ENCODE measurements around the gene C1orf116. TPM values are rescaled to one million over a fixed set of nuclear protein-coding genes. Genes with fewer than 3 reads are reported as not detected.

Gene C1orf116
- total RNA-seq, 1 experiment from 2014 or later, result 0.09 TPM

GRCh38 chr1:207024202-207025145, 8.1 kb downstream of the C1orf116 start:
- Histone ChIP-seq H3K4me3 (ENCODE audit: low read depth, low read length, poor library complexity, severe bottlenecking) (no peak overlapping the region), H3K4me1 (ENCODE audit: insufficient read depth, low read length, poor library complexity, severe bottlenecking) (no peaks in the 10 kb centered on the region), H3K9me3 (ENCODE audit: low read depth, low read length, poor library complexity, severe bottlenecking) (no peaks in the 10 kb centered on the region), H3K27me3 (replicated peaks; ENCODE audit: insufficient read depth, low read depth, low read length, poor library complexity) (peaks cover 4% of the 10 kb centered on the region), H3K27ac (ENCODE audit: low read depth, low read length, poor library complexity, severe bottlenecking) (no peak overlapping the region), H3K36me3 (ENCODE audit: insufficient read depth, low read length, poor library complexity, severe bottlenecking) (no peaks in the 10 kb centered on the region)
- DNase-seq (ENCODE audit: low spot score), result no peak
- CTCF ChIA-PET, result no interaction called here
- no peak for TF ChIP-seq EZH2 (IDR thresholded peaks at IDR 0.05; ENCODE audit: borderline replicate concordance, low read depth, low read length, poor library complexity, severe bottlenecking)
- TF ChIP-seq, protein P1, sequence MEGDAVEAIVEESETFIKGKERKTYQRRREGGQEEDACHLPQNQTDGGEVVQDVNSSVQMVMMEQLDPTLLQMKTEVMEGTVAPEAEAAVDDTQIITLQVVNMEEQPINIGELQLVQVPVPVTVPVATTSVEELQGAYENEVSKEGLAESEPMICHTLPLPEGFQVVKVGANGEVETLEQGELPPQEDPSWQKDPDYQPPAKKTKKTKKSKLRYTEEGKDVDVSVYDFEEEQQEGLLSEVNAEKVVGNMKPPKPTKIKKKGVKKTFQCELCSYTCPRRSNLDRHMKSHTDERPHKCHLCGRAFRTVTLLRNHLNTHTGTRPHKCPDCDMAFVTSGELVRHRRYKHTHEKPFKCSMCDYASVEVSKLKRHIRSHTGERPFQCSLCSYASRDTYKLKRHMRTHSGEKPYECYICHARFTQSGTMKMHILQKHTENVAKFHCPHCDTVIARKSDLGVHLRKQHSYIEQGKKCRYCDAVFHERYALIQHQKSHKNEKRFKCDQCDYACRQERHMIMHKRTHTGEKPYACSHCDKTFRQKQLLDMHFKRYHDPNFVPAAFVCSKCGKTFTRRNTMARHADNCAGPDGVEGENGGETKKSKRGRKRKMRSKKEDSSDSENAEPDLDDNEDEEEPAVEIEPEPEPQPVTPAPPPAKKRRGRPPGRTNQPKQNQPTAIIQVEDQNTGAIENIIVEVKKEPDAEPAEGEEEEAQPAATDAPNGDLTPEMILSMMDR (conservative IDR thresholded peaks at IDR 0.05; ENCODE audit: low read depth, low read length), result no peak
- intact Hi-C loops (cut with micrococcal nuclease; ENCODE audit: unreplicated experiment), result no loop called here
- BruUV-seq (replicated peaks), result no TSS peak
- POLR2A ChIA-PET (ENCODE audit: low non-redundant PET), result no interaction called here

- H3K36me3 ChIP-seq (ENCODE audit: insufficient read depth, low read length, poor library complexity, severe bottlenecking), result no peaks in the 10 kb centered on the region
- H3K27me3 ChIP-seq (replicated peaks; ENCODE audit: insufficient read depth, low read depth, low read length, poor library complexity), result no peaks in the 10 kb centered on the region
- no peak overlapping the region for H3K4me3 ChIP-seq (ENCODE audit: low read depth, low read length, poor library complexity, severe bottlenecking)
- intact Hi-C loops (cut with micrococcal nuclease; ENCODE audit: unreplicated experiment), result no loop called here
- CTCF ChIA-PET, result no interaction called here
- no peaks in the 10 kb centered on the region for H3K4me1 ChIP-seq (ENCODE audit: insufficient read depth, low read length, poor library complexity, severe bottlenecking)
- no peak for DNase-seq (ENCODE audit: low spot score)
- TF ChIP-seq, protein P1 (conservative IDR thresholded peaks at IDR 0.05; ENCODE audit: low read depth, low read length), result no peak
- TF ChIP-seq EZH2 (IDR thresholded peaks at IDR 0.05; ENCODE audit: borderline replicate concordance, low read depth, low read length, poor library complexity, severe bottlenecking), result no peak
- no peak overlapping the region for H3K27ac ChIP-seq (ENCODE audit: low read depth, low read length, poor library complexity, severe bottlenecking)
- BruUV-seq (replicated peaks), result no TSS peak
- POLR2A ChIA-PET (ENCODE audit: low non-redundant PET), result no interaction called here
- no peaks in the 10 kb centered on the region for H3K9me3 ChIP-seq (ENCODE audit: low read depth, low read length, poor library complexity, severe bottlenecking)
Measured at GRCh38 chr1:207022996-207023679, 9.4 kb downstream of the C1orf116 start.

DNA sequence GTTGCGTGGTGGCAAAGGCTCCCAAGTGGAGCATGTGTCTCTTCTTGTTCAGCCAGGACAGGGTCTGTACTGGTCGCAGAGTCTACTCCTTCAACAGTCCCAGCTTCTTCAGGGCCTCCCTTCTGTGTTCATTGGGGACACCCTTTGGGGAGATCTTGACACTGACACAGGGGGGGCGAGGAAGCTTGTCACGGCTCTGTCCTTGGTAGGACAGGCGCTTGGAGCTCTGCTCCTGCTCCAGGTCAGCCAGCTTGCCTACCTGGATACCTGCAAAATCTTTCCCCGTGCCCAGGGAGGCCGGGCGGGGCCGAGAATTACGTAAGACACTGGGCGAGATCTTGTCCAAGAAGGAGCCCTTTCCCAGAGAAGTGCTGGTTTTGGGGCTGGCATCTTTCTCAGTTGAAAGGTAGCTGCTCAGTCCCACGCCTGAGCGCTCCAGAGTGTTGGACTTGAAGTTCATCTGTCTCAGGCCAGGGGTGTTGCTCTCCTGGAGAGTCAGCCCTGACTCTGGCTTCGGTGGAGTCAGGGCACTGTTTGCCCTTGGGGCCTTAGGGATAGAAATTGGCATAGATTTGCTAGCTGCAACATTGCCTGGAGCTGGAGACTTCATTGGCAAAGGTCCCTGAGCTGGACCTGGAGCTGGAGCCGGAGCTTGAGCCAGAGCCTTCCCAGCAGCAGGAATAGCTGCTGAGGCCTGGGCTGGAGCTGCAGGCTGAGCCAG, 10.5 kb downstream of the C1orf116 start:
- intact Hi-C loops (cut with micrococcal nuclease; ENCODE audit: unreplicated experiment), result no loop called here
- ChIA-PET POLR2A (ENCODE audit: low non-redundant PET) (interaction anchor here (0.5 kb wide), 1 partner anchor 68 kb away, joined by 3 read pairs; no protein-coding TSS in a partner anchor), CTCF (no interaction called here)
- Histone ChIP-seq H3K4me1 (ENCODE audit: insufficient read depth, low read length, poor library complexity, severe bottlenecking) (no peaks in the 10 kb centered on the region), H3K9me3 (ENCODE audit: low read depth, low read length, poor library complexity, severe bottlenecking) (no peaks in the 10 kb centered on the region), H3K36me3 (ENCODE audit: insufficient read depth, low read length, poor library complexity, severe bottlenecking) (no peaks in the 10 kb centered on the region), H3K27me3 (replicated peaks; ENCODE audit: insufficient read depth, low read depth, low read length, poor library complexity) (no peaks in the 10 kb centered on the region), H3K27ac (ENCODE audit: low read depth, low read length, poor library complexity, severe bottlenecking) (no peak overlapping the region), H3K4me3 (ENCODE audit: low read depth, low read length, poor library complexity, severe bottlenecking) (no peak overlapping the region)
- DNase-seq (ENCODE audit: low spot score), result no peak
- BruUV-seq (replicated peaks), result no TSS peak
- no peak for TF ChIP-seq EZH2 (IDR thresholded peaks at IDR 0.05; ENCODE audit: borderline replicate concordance, low read depth, low read length, poor library complexity, severe bottlenecking)
- TF ChIP-seq, protein P1 (conservative IDR thresholded peaks at IDR 0.05; ENCODE audit: low read depth, low read length), result no peak

Data from A673 (cell line).